Endothelial cell of umbilical vein (primary cell): ENCODE data around the gene PDSS2. TPM values are rescaled to one million over a fixed set of nuclear protein-coding genes. Genes with fewer than 3 reads are reported as not detected.

Experiments
- BruUV-seq: library from RNA; stranded (reverse); fragments of 400-500 nt; replicated peaks from 2 replicates; lab custom pipeline; 2021; lab: Mats Ljungman, UMichigan
- CTCF ChIA-PET: fragments of 300-600, 350-600 bp; sonication (Branson Sonifier 250); formaldehyde crosslinking; loops from one replicate; lab custom pipeline; 2021; ENCODE audit warnings: antibody characterized with exemption, inconsistent platforms; lab: Charles Lee
- POLR2A ChIA-PET: fragments of 300-600, 350-600 bp; sonication (Branson Sonifier 250); formaldehyde crosslinking; loops from one replicate; lab custom pipeline; 2021; ENCODE audit warnings: antibody characterized with exemption, inconsistent platforms; lab: Charles Lee
- DNase-seq: peaks from one replicate; pipeline ENCODE4 v3.0.0-alpha.2; 2011; ENCODE audit warnings: low read depth, low spot score
- FAIRE-seq: peaks from 2 replicates; lab custom pipeline; 2011; peaks lifted over from hg19 to GRCh38; lab: Jason Lieb, UNC
- H2AFZ ChIP-seq: 2 replicates; pipeline ENCODE4 v1.6.0; 2012; ENCODE audit warnings: low read depth, low read length, control low read depth, inconsistent platforms
- H3K27ac ChIP-seq: 2 replicates; pipeline ENCODE4 v1.5.1; 2011; ENCODE audit warnings: low read depth, mild to moderate bottlenecking, control low read depth, low read length, moderate library complexity; ENCODE audit not compliant: insufficient read depth
- H3K27me3 ChIP-seq, 2 experiments: 2 replicates each; pipeline versions ENCODE4 v1.6.0 to v1.6.1; 2011; ENCODE audit warnings: low read length in 2 of 2, mixed read lengths in 1 of 2; ENCODE audit not compliant: control insufficient read depth in 2 of 2, insufficient read depth in 2 of 2
- H3K36me3 ChIP-seq, 2 experiments: 2 replicates in 1 of 2; 3 replicates in 1 of 2; pipeline ENCODE4 v1.5.1; 2011; ENCODE audit warnings: low read length in 2 of 2, mild to moderate bottlenecking in 1 of 2, moderate library complexity in 1 of 2; ENCODE audit not compliant: control insufficient read depth in 2 of 2, insufficient read depth in 2 of 2; ENCODE audit errors: extremely low read depth in 1 of 2
- H3K4me1 ChIP-seq: 3 replicates; pipeline ENCODE4 v1.5.1; 2011; ENCODE audit warnings: mild to moderate bottlenecking, low read length; ENCODE audit not compliant: control insufficient read depth, insufficient read depth; ENCODE audit errors: extremely low read depth
- H3K4me2 ChIP-seq: 2 replicates; pipeline ENCODE4 v1.6.1; 2011; ENCODE audit warnings: low read length, control low read depth, mixed read lengths; ENCODE audit not compliant: insufficient read depth
- H3K4me3 ChIP-seq, 3 experiments: fragments of 200-600 bp in 1 of 3; sonication (generic), shearing (Covaris generic) in 1 of 3; replicated peaks in 1 of 3; 2 replicates each; pipeline ENCODE4 v1.5.1; 2011 to 2016; ENCODE audit warnings: control low read depth in 3 of 3, low read length in 3 of 3, mild to moderate bottlenecking in 2 of 3, inconsistent platforms in 1 of 3, low read depth in 1 of 3, moderate library complexity in 1 of 3; ENCODE audit not compliant: insufficient read depth in 1 of 3
- H3K79me2 ChIP-seq: 2 replicates; pipeline ENCODE4 v1.6.0; 2012; ENCODE audit warnings: low read length, inconsistent platforms; ENCODE audit not compliant: control insufficient read depth, insufficient read depth
- H3K9ac ChIP-seq: replicated peaks from 2 replicates; pipeline ENCODE3; 2011; ENCODE audit warnings: low read length, control low read depth; ENCODE audit not compliant: insufficient read depth; ENCODE audit errors: extremely low read depth
- H3K9me1 ChIP-seq: replicated peaks from 3 replicates; pipeline ENCODE4 v1.6.0; 2011; ENCODE audit warnings: mild to moderate bottlenecking, low read length; ENCODE audit not compliant: control insufficient read depth, insufficient read depth; ENCODE audit errors: extremely low read depth
- H3K9me3 ChIP-seq: replicated peaks from 2 replicates; pipeline ENCODE4 v1.5.1; 2012; ENCODE audit warnings: low read length, inconsistent platforms; ENCODE audit not compliant: control insufficient read depth, insufficient read depth
- H4K20me1 ChIP-seq: replicated peaks from 2 replicates; pipeline ENCODE3; 2011; ENCODE audit warnings: mild to moderate bottlenecking, low read length; ENCODE audit not compliant: control insufficient read depth, insufficient read depth; ENCODE audit errors: extremely low read depth
- EZH2 ChIP-seq: IDR thresholded peaks from 2 replicates; pipeline ENCODE4 v1.6.1; 2012; ENCODE audit warnings: borderline replicate concordance, low read depth, mild to moderate bottlenecking, moderate library complexity, low read length, inconsistent platforms; ENCODE audit not compliant: severe bottlenecking
- FOS ChIP-seq: IDR thresholded peaks from 2 replicates; pipeline ENCODE4 v1.6.1; 2011; ENCODE audit warnings: mild to moderate bottlenecking, low read length, moderate library complexity, borderline replicate concordance; ENCODE audit not compliant: insufficient read depth
- GATA2 ChIP-seq: IDR thresholded peaks from 2 replicates; pipeline ENCODE4 v1.7.0; 2011; ENCODE audit warnings: low read depth, mild to moderate bottlenecking, moderate library complexity, mixed read lengths, low read length; ENCODE audit not compliant: insufficient read length, insufficient read depth
- JUN ChIP-seq: IDR thresholded peaks from 2 replicates; pipeline ENCODE4 v1.6.1; 2011; ENCODE audit warnings: borderline replicate concordance, low read depth; ENCODE audit not compliant: insufficient read length, insufficient read depth
- MYC ChIP-seq: IDR thresholded peaks from one replicate; pipeline ENCODE4 v1.6.1; 2011; ENCODE audit warnings: mild to moderate bottlenecking, low read depth, low read length
- POLR2AphosphoS5 ChIP-seq: IDR thresholded peaks from 2 replicates; pipeline ENCODE4 v1.6.1; 2012; ENCODE audit warnings: low read depth, mild to moderate bottlenecking, control low read depth, low read length, moderate library complexity; ENCODE audit not compliant: insufficient read depth
- dilution Hi-C: fragments of 300-500 bp; cut with MboI; formaldehyde crosslinking; loops from one replicate; pipeline ENCODE4 v1.15.0; 2019; ENCODE audit warnings: low sequenced_read_pairs; ENCODE audit not compliant: extremely low pct_ligation_motif_present
- intact Hi-C: fragments of 100-400 bp; cut with micrococcal nuclease; formaldehyde crosslinking; loops from one replicate; pipeline ENCODE4 v1.10.0; 2022
- polyA plus RNA-seq, 4 experiments: library from polyadenylated mRNA; depleted of rRNA in 3 of 4; stranded (reverse) in 3 of 4; unstranded in 1 of 4; fragments of >200 nt; gene quantifications; 2 replicates each; pipeline versions ENCODE4 v1.2.1 to v1.2.3, GENCODE V29; 2011 to 2012; ENCODE audit warnings: missing spikeins in 1 of 4
- total RNA-seq: library from RNA; stranded (reverse); gene quantifications from 2 replicates; pipeline ENCODE4 v1.2.3, GENCODE V29; 2021
- TF ChIP-seq, protein P1 (sequence below), 2 donors: IDR thresholded peaks; 1 replicate in 1 of 2; 2 replicates in 1 of 2; pipeline ENCODE4 v1.5.1; 2011; ENCODE audit warnings: low read length in 2 of 2, mild to moderate bottlenecking in 2 of 2, moderate library complexity in 2 of 2, control low read depth in 1 of 2, inconsistent platforms in 1 of 2, low read depth in 1 of 2; ENCODE audit not compliant: insufficient read depth in 1 of 2; ENCODE audit errors: extremely low read depth in 1 of 2

PDSS2 gene
- total and polyA plus RNA-seq, 2 donors (not counting 3 experiments of a cell fraction or from before 2014, with no cell fraction given) = 7.6 to 9.3 TPM

DNA sequence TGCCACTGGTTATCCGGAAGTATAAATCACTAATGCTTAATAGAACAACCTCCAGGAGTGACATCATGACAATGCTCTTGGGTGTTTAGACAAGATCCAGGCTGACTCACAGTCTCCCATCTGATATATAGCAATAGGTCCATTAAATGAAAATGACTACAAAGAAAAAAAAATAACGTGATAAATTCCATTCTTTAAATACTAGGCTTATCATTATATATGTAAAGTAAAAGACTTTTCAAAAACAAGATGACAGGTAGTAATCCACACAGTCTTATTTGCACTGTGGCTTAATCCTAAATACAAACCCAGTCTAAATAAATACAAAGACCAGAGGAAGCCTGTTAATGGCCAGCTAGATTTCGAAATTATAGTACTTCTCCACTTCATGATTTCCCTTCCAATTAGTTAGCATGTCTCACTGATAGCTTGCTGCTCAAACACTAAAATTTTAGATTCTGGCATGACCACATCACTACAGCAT, 195.0 kb downstream of the PDSS2 start:
- dilution Hi-C loops (no loop called here), intact Hi-C loops (no loop called here)
- H3K36me3 ChIP-seq = no peaks in the 10 kb centered on the region
- FAIRE-seq (no peak), DNase-seq (peak; percentile 73)
- H3K9me1 ChIP-seq = no peaks in the 10 kb centered on the region
- H3K79me2 ChIP-seq = no peaks in the 10 kb centered on the region
- no peak overlapping the region for H2AFZ ChIP-seq
- no peaks in the 10 kb centered on the region for H4K20me1 ChIP-seq
- TF ChIP-seq JUN (peak; percentile 43), FOS (peak; percentile 76), EZH2 (no peak), POLR2AphosphoS5 (no peak), MYC (no peak), GATA2 (peak; percentile 13)
- TF ChIP-seq, protein P1, sequence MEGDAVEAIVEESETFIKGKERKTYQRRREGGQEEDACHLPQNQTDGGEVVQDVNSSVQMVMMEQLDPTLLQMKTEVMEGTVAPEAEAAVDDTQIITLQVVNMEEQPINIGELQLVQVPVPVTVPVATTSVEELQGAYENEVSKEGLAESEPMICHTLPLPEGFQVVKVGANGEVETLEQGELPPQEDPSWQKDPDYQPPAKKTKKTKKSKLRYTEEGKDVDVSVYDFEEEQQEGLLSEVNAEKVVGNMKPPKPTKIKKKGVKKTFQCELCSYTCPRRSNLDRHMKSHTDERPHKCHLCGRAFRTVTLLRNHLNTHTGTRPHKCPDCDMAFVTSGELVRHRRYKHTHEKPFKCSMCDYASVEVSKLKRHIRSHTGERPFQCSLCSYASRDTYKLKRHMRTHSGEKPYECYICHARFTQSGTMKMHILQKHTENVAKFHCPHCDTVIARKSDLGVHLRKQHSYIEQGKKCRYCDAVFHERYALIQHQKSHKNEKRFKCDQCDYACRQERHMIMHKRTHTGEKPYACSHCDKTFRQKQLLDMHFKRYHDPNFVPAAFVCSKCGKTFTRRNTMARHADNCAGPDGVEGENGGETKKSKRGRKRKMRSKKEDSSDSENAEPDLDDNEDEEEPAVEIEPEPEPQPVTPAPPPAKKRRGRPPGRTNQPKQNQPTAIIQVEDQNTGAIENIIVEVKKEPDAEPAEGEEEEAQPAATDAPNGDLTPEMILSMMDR (IDR thresholded peaks at IDR 0.05; ENCODE audit: extremely low read depth in 1 of 2, insufficient read depth in 1 of 2, low read depth in 1 of 2, low read length in 2 of 2) = no peak
- H3K9me3 ChIP-seq = no peaks in the 10 kb centered on the region
- BruUV-seq = no TSS peak
- peaks cover 15% of the 10 kb centered on the region for H3K4me1 ChIP-seq
- no peaks in the 10 kb centered on the region for H3K27me3 ChIP-seq
- H3K9ac ChIP-seq = no peak overlapping the region
- ChIA-PET CTCF (interaction anchor here (1.0 to 1.5 kb wide), 5 partner anchors 8 to 149 kb away, joined by 3 to 6 read pairs (median 4); partner anchors contain the start of gene BEND3), POLR2A (no interaction called here)
- peak overlapping the region; percentile 28 for H3K27ac ChIP-seq
- H3K4me3 ChIP-seq = no peak overlapping the region
- H3K4me2 ChIP-seq = peak overlapping the region; percentile 74
